HepG2 (cell line): ENCODE results near the gene NCAM2. TPM values are rescaled to one million over a fixed set of nuclear protein-coding genes. Genes with fewer than 3 reads are reported as not detected.

Experiments used
- ATAC-seq: fragments of 200-7000 bp; cut with Tn5 transposase; 3 replicates; pipeline ENCODE4 v1.9.1; 2020; ENCODE audit warnings: mild to moderate bottlenecking, moderate library complexity
- BruUV-seq: library from RNA; stranded (reverse); fragments of 400-500 nt; replicated peaks from 2 replicates; lab custom pipeline; 2021; lab: Mats Ljungman, UMichigan
- CTCF ChIA-PET: fragments of 300-600 bp; formaldehyde crosslinking; extraction: SDS; loops from one replicate; lab custom pipeline; 2021; ENCODE audit warnings: low total read pairs, inconsistent platforms, low intra/inter-chr PET ratio; lab: Yijun Ruan, JAX
- POLR2A ChIA-PET: fragments of 350-600 bp; sonication (Branson Sonifier 250); formaldehyde crosslinking; loops from one replicate; lab custom pipeline; 2020; ENCODE audit warnings: antibody characterized with exemption, inconsistent platforms; lab: Yijun Ruan, JAX
- DNase-seq: peaks from one replicate; pipeline ENCODE4 v3.0.0-alpha.2; 2015; ENCODE audit warnings: low spot score
- FAIRE-seq: peaks from 3 replicates; lab custom pipeline; 2011; peaks lifted over from hg19 to GRCh38; lab: Jason Lieb, UNC
- H2AFZ ChIP-seq: one replicate; pipeline ENCODE4 v1.6.1; 2011; ENCODE audit warnings: low read length, inconsistent platforms
- H3K27ac ChIP-seq: fragments of 300-600 bp; 3 replicates; pipeline ENCODE4 v1.8.0; 2011; ENCODE audit warnings: mixed run types, mild to moderate bottlenecking, mixed read lengths, low read length, inconsistent platforms; ENCODE audit not compliant: insufficient read depth; ENCODE audit errors: extremely low read length
- H3K27me3 ChIP-seq, 2 experiments: fragments of 200-600 bp in 1 of 2; 2 replicates in 1 of 2; 3 replicates in 1 of 2; pipeline versions ENCODE4 v1.6.0 to v1.8.0; 2011; ENCODE audit warnings: low read length in 2 of 2, mild to moderate bottlenecking in 2 of 2, moderate library complexity in 2 of 2, inconsistent platforms in 1 of 2; ENCODE audit not compliant: insufficient read depth in 2 of 2, control insufficient read depth in 1 of 2
- H3K36me3 ChIP-seq, 2 experiments: fragments of 200-600 bp in 1 of 2; replicated peaks in 1 of 2; 2 replicates in 1 of 2; 3 replicates in 1 of 2; pipeline versions ENCODE4 v1.5.1 to v1.8.0; 2011; ENCODE audit warnings: low read length in 2 of 2, inconsistent platforms in 1 of 2; ENCODE audit not compliant: insufficient read depth in 2 of 2, control insufficient read depth in 1 of 2
- H3K4me1 ChIP-seq: 2 replicates; pipeline ENCODE4 v1.5.1; 2012; ENCODE audit warnings: low read length, inconsistent platforms; ENCODE audit not compliant: insufficient read depth
- H3K4me2 ChIP-seq: 2 replicates; pipeline ENCODE4 v1.6.0; 2011; ENCODE audit warnings: low read depth, low read length, inconsistent platforms
- H3K4me3 ChIP-seq, 3 experiments: fragments of 200-600 bp in 1 of 3; sonication (generic), shearing (Covaris generic) in 1 of 3; replicated peaks in 1 of 3; 2 replicates each; pipeline ENCODE4 v1.5.1; 2011 to 2016; ENCODE audit warnings: low read length in 3 of 3, inconsistent platforms in 2 of 3, low read depth in 2 of 3, mild to moderate bottlenecking in 2 of 3, control low read depth in 1 of 3, mixed read lengths in 1 of 3; ENCODE audit not compliant: insufficient read depth in 1 of 3
- H3K79me2 ChIP-seq: one replicate; pipeline ENCODE4 v1.6.1; 2011; ENCODE audit warnings: low read length, inconsistent platforms; ENCODE audit not compliant: insufficient read depth
- H3K9ac ChIP-seq: 2 replicates; pipeline ENCODE4 v1.6.0; 2011; ENCODE audit warnings: mild to moderate bottlenecking, low read depth, low read length, inconsistent platforms; ENCODE audit not compliant: insufficient read depth
- H3K9me3 ChIP-seq: 2 replicates; pipeline ENCODE4 v1.5.1; 2012; ENCODE audit warnings: mild to moderate bottlenecking, low read length
- H4K20me1 ChIP-seq: 2 replicates; pipeline ENCODE4 v1.6.0; 2011; ENCODE audit warnings: inconsistent platforms, mild to moderate bottlenecking, low read length, moderate library complexity; ENCODE audit not compliant: insufficient read depth
- ELF3 ChIP-seq: IDR thresholded peaks from 2 replicates; pipeline ENCODE4 v1.6.1; 2016; ENCODE audit warnings: missing genetic modification reagents, missing compliant biosample characterization
- GABPB1 ChIP-seq: IDR thresholded peaks from 2 replicates; pipeline ENCODE4 v1.6.1; 2016; ENCODE audit warnings: mild to moderate bottlenecking, missing genetic modification reagents, moderate library complexity, missing compliant biosample characterization
- KLF6 ChIP-seq: IDR thresholded peaks from 2 replicates; pipeline ENCODE4 v1.8.0; 2016; ENCODE audit warnings: missing biosample characterization, missing genetic modification reagents
- KLF9 ChIP-seq: IDR thresholded peaks from 2 replicates; pipeline ENCODE4 v1.6.1; 2016; ENCODE audit warnings: low read depth
- PHF8 ChIP-seq: sonication (generic); formaldehyde crosslinking; IDR thresholded peaks from 2 replicates; pipeline ENCODE4 v1.5.0; 2020; ENCODE audit warnings: missing genetic modification reagents
- PITX1 ChIP-seq: sonication (generic); formaldehyde crosslinking; IDR thresholded peaks from 2 replicates; pipeline ENCODE4 v1.5.1; 2020; ENCODE audit warnings: mild to moderate bottlenecking, missing genetic modification reagents
- WGBS: methylation state at CpG from one replicate; pipeline ENCODE4 v1.1.6; 2017; ENCODE audit warnings: low lambda C conversion rate; 5-methylcytosine and 5-hydroxymethylcytosine counted together
- in situ Hi-C: cut with HindIII; loops from 2 replicates; pipeline ENCODE4 v1.10.0; 2017; ENCODE audit warnings: low pct_unique_long_range_greater_than_20kb; ENCODE audit not compliant: extremely low pct_ligation_motif_present
- intact Hi-C: fragments of 100-400 bp; cut with micrococcal nuclease; formaldehyde crosslinking; loops from one replicate; pipeline ENCODE4 v1.10.0; 2022; ENCODE audit not compliant: unreplicated experiment
- polyA plus RNA-seq, 8 experiments: library from polyadenylated mRNA; depleted of rRNA in 3 of 8; stranded (reverse) in 7 of 8; unstranded in 1 of 8; fragments of >200 nt; fragmentation: Illumina TruSeq in 4 of 8; extraction: Trizol in 4 of 8; gene quantifications; 2 replicates each; pipeline versions ENCODE4 v1.2.1 to v1.2.3, GENCODE V29; 2011 to 2016; ENCODE audit warnings: low read depth in 4 of 8, missing spikeins in 1 of 8, mixed read lengths in 1 of 8; ENCODE audit not compliant: insufficient read depth in 1 of 8
- total RNA-seq, 5 experiments: library from RNA; depleted of rRNA; stranded (reverse); fragments of >200 nt; fragmentation: Illumina TruSeq; extraction: Trizol; gene quantifications; 2 replicates each; pipeline ENCODE4 v1.2.3, GENCODE V29; 2016; ENCODE audit warnings: low read depth in 1 of 5
- TF ChIP-seq, protein P1 (sequence below), 2 experiments: fragments of 450-650 bp in 1 of 2; sonication (generic) in 1 of 2; formaldehyde crosslinking in 1 of 2; IDR thresholded peaks; 2 replicates each; pipeline versions ENCODE4 v1.6.1 to v1.8.0; 2016 to 2022; ENCODE audit warnings: antibody characterized with exemption in 1 of 2, mild to moderate bottlenecking in 1 of 2, missing genetic modification reagents in 1 of 2
- TF ChIP-seq, protein P2 (sequence below): sonication (generic); formaldehyde crosslinking; IDR thresholded peaks from 2 replicates; pipeline ENCODE4 v1.8.1; 2023; ENCODE audit warnings: mild to moderate bottlenecking, inconsistent platforms, moderate library complexity, missing genetic modification reagents, borderline replicate concordance

Gene NCAM2
- total and polyA plus RNA-seq, 2 of the 13 experiments (the other 11 are each of a cell fraction or from before 2014, with no cell fraction given) = not detected

DNA sequence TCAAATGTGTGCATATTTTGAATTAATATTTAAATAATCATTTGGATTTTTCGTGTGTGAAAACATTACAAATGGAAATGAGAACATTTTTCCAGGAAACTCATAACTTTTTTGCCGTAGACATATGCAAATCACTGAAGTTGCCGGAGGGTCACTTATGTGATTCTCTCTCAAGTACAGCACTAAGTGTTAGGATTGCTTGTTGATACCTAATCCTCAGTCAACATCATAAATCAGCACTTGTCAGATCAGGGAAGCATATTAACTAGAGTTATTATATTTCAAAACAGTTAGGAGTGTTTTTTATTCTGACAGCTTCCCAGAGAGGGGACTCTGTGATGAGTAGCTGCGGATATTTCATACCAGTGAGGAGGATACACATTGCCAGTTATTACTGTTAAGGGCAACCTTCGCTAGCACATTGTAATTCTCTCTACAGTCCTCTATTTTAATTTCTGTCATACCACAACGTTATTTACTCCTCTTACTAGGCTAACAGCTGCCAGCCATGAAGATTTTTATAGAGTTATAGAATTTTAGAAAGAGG is 41.5 kb downstream of the NCAM2 start:
- Histone ChIP-seq H3K79me2 (no peaks in the 10 kb centered on the region), H3K9ac (no peak overlapping the region), H2AFZ (no peak overlapping the region), H3K9me3 (peaks cover 42% of the 10 kb centered on the region), H3K27ac (no peak overlapping the region), H3K4me2 (no peak overlapping the region), H3K4me1 (no peaks in the 10 kb centered on the region), H3K27me3 (no peaks in the 10 kb centered on the region), H3K36me3 (no peaks in the 10 kb centered on the region), H3K4me3 (no peak overlapping the region), H4K20me1 (no peaks in the 10 kb centered on the region)
- no peak for TF ChIP-seq KLF9
- ATAC-seq = no peak
- WGBS = 18% methylated on average over 6 of the region's 6 CpGs
- intact Hi-C loops = no loop called here
- DNase-seq = no peak
- POLR2A ChIA-PET = no interaction called here
- in situ Hi-C loops = no loop called here
- no TSS peak for BruUV-seq
- CTCF ChIA-PET = no interaction called here
- FAIRE-seq = no peak

DNA sequence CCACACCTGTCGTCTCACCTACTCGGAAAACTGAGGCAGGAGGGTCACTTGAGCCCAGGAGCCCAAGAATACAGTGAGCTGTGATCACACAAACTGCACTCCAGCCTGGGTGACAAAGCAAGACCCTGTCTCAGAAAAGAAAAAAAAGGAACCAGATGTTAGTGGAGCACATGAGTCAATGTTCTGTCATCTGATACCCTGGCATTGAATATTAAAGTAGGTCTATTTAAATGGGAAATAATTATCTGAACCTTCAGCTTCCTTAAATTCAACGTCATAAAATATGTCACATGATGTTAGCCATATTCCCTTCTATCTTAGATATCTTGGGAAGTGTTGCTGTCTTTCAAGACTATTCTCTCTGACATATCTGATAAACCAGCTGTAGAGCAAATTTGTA is 47.3 kb downstream of the NCAM2 start:
- Histone ChIP-seq H3K27me3 (no peaks in the 10 kb centered on the region), H3K4me2 (no peak overlapping the region), H4K20me1 (no peaks in the 10 kb centered on the region), H3K36me3 (no peaks in the 10 kb centered on the region), H3K9me3 (peaks cover 33% of the 10 kb centered on the region), H3K27ac (no peak overlapping the region), H3K4me3 (no peak overlapping the region), H3K4me1 (no peaks in the 10 kb centered on the region), H3K9ac (no peak overlapping the region), H2AFZ (no peak overlapping the region), H3K79me2 (no peaks in the 10 kb centered on the region)
- FAIRE-seq = no peak
- no TSS peak for BruUV-seq
- 0% methylated on average over 3 of the region's 3 CpGs for WGBS
- POLR2A ChIA-PET = no interaction called here
- ATAC-seq = no peak
- no peak for DNase-seq
- in situ Hi-C loops (no loop called here), intact Hi-C loops (no loop called here)
- CTCF ChIA-PET = no interaction called here
- TF ChIP-seq KLF6 (CRISPR knock-in tag) (no peak), ELF3 (CRISPR knock-in tag) (no peak), PITX1 (CRISPR knock-in tag) (no peak), PHF8 (CRISPR knock-in tag) (no peak), GABPB1 (CRISPR knock-in tag) (no peak)
- TF ChIP-seq, protein P1, sequence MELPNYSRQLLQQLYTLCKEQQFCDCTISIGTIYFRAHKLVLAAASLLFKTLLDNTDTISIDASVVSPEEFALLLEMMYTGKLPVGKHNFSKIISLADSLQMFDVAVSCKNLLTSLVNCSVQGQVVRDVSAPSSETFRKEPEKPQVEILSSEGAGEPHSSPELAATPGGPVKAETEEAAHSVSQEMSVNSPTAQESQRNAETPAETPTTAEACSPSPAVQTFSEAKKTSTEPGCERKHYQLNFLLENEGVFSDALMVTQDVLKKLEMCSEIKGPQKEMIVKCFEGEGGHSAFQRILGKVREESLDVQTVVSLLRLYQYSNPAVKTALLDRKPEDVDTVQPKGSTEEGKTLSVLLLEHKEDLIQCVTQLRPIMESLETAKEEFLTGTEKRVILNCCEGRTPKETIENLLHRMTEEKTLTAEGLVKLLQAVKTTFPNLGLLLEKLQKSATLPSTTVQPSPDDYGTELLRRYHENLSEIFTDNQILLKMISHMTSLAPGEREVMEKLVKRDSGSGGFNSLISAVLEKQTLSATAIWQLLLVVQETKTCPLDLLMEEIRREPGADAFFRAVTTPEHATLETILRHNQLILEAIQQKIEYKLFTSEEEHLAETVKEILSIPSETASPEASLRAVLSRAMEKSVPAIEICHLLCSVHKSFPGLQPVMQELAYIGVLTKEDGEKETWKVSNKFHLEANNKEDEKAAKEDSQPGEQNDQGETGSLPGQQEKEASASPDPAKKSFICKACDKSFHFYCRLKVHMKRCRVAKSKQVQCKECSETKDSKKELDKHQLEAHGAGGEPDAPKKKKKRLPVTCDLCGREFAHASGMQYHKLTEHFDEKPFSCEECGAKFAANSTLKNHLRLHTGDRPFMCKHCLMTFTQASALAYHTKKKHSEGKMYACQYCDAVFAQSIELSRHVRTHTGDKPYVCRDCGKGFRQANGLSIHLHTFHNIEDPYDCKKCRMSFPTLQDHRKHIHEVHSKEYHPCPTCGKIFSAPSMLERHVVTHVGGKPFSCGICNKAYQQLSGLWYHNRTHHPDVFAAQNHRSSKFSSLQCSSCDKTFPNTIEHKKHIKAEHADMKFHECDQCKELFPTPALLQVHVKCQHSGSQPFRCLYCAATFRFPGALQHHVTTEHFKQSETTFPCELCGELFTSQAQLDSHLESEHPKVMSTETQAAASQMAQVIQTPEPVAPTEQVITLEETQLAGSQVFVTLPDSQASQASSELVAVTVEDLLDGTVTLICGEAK (IDR thresholded peaks at IDR 0.05) = no peak
- TF ChIP-seq, protein P1 (CRISPR knock-in tag; IDR thresholded peaks at IDR 0.05) = no peak
- TF ChIP-seq, protein P2, sequence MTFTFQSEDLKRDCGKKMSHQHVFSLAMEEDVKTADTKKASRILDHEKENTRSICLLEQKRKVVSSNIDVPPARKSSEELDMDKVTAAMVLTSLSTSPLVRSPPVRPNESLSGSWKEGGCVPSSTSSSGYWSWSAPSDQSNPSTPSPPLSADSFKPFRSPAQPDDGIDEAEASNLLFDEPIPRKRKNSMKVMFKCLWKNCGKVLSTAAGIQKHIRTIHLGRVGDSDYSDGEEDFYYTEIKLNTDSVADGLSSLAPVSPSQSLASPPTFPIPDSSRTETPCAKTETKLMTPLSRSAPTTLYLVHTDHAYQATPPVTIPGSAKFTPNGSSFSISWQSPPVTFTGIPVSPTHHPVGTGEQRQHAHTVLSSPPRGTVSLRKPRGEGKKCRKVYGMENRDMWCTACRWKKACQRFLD (CRISPR knock-in tag) = no peak
